HG03439 (cell line): ENCODE results near the gene UNC5B.

Experiments used
- ATAC-seq: cut with Tn5 transposase; IDR thresholded peaks from one replicate; pipeline ENCODE4 v1.9.1; 2021; ENCODE audit warnings: mild to moderate bottlenecking, moderate library complexity; ENCODE audit not compliant: unreplicated experiment

UNC5B gene

GRCh38 chr10:71237843-71238623 lies 25.7 kb downstream of the UNC5B start:
- ATAC-seq: no peak

GRCh38 chr10:71238626-71239025 lies 26.3 kb downstream of the UNC5B start:
- no peak for ATAC-seq

GRCh38 chr10:71239131-71239915 lies 27.0 kb downstream of the UNC5B start:
- ATAC-seq: no peak

GRCh38 chr10:71239946-71240795 lies 27.8 kb downstream of the UNC5B start:
- ATAC-seq: no peak

- ATAC-seq: no peak
Observed at GRCh38 chr10:71241114-71241829, 28.9 kb downstream of the UNC5B start.

GRCh38 chr10:71241830-71242621 lies 29.7 kb downstream of the UNC5B start:
- no peak for ATAC-seq

GRCh38 chr10:71242622-71243009 lies 30.2 kb downstream of the UNC5B start:
- no peak for ATAC-seq

GRCh38 chr10:71243756-71244395 lies 31.5 kb downstream of the UNC5B start:
- ATAC-seq: no peak

GRCh38 chr10:71244431-71245419 lies 32.4 kb downstream of the UNC5B start:
- no peak for ATAC-seq

GRCh38 chr10:71245420-71246325 lies 33.3 kb downstream of the UNC5B start:
- ATAC-seq: no peak

GRCh38 chr10:71246591-71247413 lies 34.4 kb downstream of the UNC5B start:
- ATAC-seq: no peak

- ATAC-seq: no peak
Observed at GRCh38 chr10:71247414-71247705, 35.0 kb downstream of the UNC5B start.

- no peak for ATAC-seq
Observed at GRCh38 chr10:71247804-71248203, 35.4 kb downstream of the UNC5B start.

- no peak for ATAC-seq
Observed at GRCh38 chr10:71248210-71248609, 35.8 kb downstream of the UNC5B start.

GRCh38 chr10:71249996-71250395 lies 37.6 kb downstream of the UNC5B start:
- ATAC-seq: no peak

- ATAC-seq: no peak
Observed at GRCh38 chr10:71250405-71250804, 38.0 kb downstream of the UNC5B start.

- ATAC-seq: no peak
Observed at GRCh38 chr10:71250842-71251241, 38.5 kb downstream of the UNC5B start.
